T47D (cell line): ENCODE data around the gene FAM124B.
A peak's percentile ranks its signal among the peaks of the same experiment; 100 is the strongest.

Experiments used
- DNase-seq, 2 experiments: peaks; one replicate each; pipeline versions ENCODE4 v3.0.0 to v3.0.0-alpha.2; 2011 to 2012; ENCODE audit warnings: low read depth in 1 of 2, low spot score in 1 of 2
- JUND ChIP-seq: IDR thresholded peaks from 2 replicates; pipeline ENCODE4 v1.6.1; 2012; ENCODE audit warnings: low read depth
- in situ Hi-C: cut with HindIII; loops from 2 replicates; pipeline ENCODE4 v1.10.0; 2016; ENCODE audit warnings: low sequenced_read_pairs, low pct_unique_long_range_greater_than_20kb

Gene FAM124B

GRCh38 chr2:224334726-224335125, 67.2 kb downstream of the FAM124B start:
- TF ChIP-seq JUND: no peak
- in situ Hi-C loops: no loop called here

GRCh38 chr2:224333726-224334482, 68.0 kb downstream of the FAM124B start:
- TF ChIP-seq JUND: no peak
- in situ Hi-C loops: no loop called here
- DNase-seq: no peak

More at GRCh38 chr2:224334726-224335125, 67.2 kb downstream of the FAM124B start:
- DNase-seq: no peak

- in situ Hi-C loops: no loop called here
- TF ChIP-seq JUND: peak; percentile 36; the same call in 1 of the 2 replicates
- DNase-seq: peak in 1 of 2 experiments; percentile 78
These were observed 70.2 kb downstream of the FAM124B start for GRCh38 chr2:224331698-224332097.

DNA sequence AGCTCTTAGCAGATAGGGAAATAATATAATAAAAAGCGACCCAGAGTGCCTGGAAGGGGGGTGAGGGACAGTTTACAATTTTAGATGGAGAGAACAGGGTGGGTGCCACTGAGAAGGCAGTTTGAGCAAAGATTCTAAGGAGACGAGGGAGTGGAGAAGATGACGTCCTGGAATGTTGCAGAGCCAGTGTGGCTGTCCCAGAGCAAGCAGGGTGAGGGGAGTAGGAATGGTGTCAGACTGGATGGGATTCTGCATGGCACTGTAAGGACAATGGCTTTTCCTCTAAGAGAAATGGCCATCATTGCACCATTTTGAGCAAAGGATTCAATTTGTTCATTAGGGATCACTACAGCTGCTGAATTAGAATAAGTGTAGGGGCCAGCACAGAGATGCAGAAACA, 73.1 kb downstream of the FAM124B start:
- in situ Hi-C loops: no loop called here
- TF ChIP-seq JUND: no peak
- peak in 1 of 2 experiments; percentile 47 for DNase-seq
